ENCODE measurements around the gene ELF1.

GRCh38 chr13:41032691-41033376 lies 13.7 kb upstream of the ELF1 start:
- TF ChIP-seq CTCF (IDR thresholded peaks at IDR 0.05; ENCODE audit: extremely low read depth in 1 of 2, insufficient read depth in 1 of 2, low read depth in 1 of 2, low read length in 2 of 2) (no peak), EZH2 (IDR thresholded peaks at IDR 0.05; ENCODE audit: borderline replicate concordance, low read depth, low read length, severe bottlenecking) (no peak), POLR2A (IDR thresholded peaks at IDR 0.05; ENCODE audit: low read depth, low read length) (no peak), POLR2AphosphoS5 (IDR thresholded peaks at IDR 0.05; ENCODE audit: insufficient read depth, low read depth, low read length) (no peak), JUN (IDR thresholded peaks at IDR 0.05; ENCODE audit: borderline replicate concordance, insufficient read depth, insufficient read length, low read depth) (no peak), GATA2 (IDR thresholded peaks at IDR 0.05; ENCODE audit: insufficient read depth, insufficient read length, low read depth, low read length) (no peak), MYC (IDR thresholded peaks at IDR 0.05; ENCODE audit: low read depth, low read length) (no peak)
- TF ChIP-seq, protein P1, sequence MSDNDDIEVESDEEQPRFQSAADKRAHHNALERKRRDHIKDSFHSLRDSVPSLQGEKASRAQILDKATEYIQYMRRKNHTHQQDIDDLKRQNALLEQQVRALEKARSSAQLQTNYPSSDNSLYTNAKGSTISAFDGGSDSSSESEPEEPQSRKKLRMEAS (IDR thresholded peaks at IDR 0.05; ENCODE audit: insufficient read depth, insufficient read length): no peak
